HEK293T (cell line): ENCODE measurements around the gene COMP.

Source experiments
- BHLHE40 ChIP-seq: fragments of 450-650 bp; IDR thresholded peaks from 2 replicates; pipeline ENCODE4 v1.6.1; 2016; ENCODE audit warnings: mild to moderate bottlenecking, moderate library complexity, borderline replicate concordance
- FOXA1 ChIP-seq: fragments of 450-650 bp; IDR thresholded peaks from 2 replicates; pipeline ENCODE4 v1.6.1; 2016; ENCODE audit warnings: mild to moderate bottlenecking
- NFRKB ChIP-seq: fragments of 450-650 bp; IDR thresholded peaks from 2 replicates; pipeline ENCODE4 v1.6.1; 2016; ENCODE audit warnings: mild to moderate bottlenecking, moderate library complexity
- SP1 ChIP-seq: fragments of 450-650 bp; IDR thresholded peaks from 2 replicates; pipeline ENCODE4 v1.6.1; 2017

DNA sequence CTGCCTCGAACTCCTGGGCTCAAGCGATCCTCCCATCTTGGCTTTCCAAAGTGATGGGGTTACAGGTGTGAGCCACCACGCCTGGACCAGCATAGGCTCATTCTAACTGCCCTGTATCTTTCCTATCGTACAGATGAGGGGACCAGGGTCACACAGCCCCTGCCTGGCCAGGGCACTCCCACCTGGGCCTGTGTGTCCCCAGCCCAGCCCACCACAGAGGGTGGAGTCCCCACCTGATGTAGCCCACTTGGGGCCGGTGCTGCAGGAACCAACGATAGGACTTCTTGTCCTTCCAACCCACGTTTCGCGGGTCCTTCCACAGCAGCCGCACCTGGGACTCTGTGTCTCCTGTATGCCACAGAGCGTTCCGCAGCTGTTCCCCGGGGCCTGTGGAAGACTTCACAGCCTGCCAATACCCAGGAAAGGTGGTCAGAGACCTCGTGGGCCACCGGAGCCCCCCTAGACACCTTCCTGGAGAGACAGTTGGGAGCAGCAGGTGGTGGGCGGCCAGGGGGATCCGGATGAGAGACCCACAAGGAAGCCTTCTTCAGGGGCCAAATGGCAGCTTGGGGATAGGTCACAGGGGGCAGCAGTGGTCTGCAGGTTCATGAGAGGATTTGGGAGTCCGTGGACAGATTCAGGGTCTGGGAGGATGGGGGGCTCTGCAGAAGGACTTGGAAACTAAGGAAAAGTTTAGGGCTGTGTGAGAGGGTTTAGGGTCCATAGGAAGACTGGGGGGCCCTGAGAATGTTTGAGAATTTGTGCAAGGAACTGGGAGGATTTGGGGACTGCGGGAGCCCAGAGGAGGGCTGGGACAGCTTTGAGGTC, 6.9 kb downstream of the COMP start:
- no peak for TF ChIP-seq BHLHE40
- TF ChIP-seq FOXA1 = no peak
- TF ChIP-seq SP1 = no peak
- no peak for TF ChIP-seq NFRKB
